ENCODE measurements around the gene MOB2. TPM values are rescaled to one million over a fixed set of nuclear protein-coding genes. Genes with fewer than 3 reads are reported as not detected.

MOB2 gene
- total RNA-seq, 2 donors from 2014 or later = 11.4 to 31.3 TPM

- intact Hi-C loops (cut with DNase I) = no loop called here
- DNase-seq (no peak), ATAC-seq (no peak)
- Histone ChIP-seq H3K4me1 (no peaks in the 10 kb centered on the region), H3K9me3 (no peaks in the 10 kb centered on the region), H3K36me3 (replicated peaks in 1 of 2; ENCODE audit: insufficient read depth in 1 of 2, low read depth in 2 of 2) (peaks cover 0 to 2% of the 10 kb centered on the region in 2 donors), H3K4me3 (no peak overlapping the region), H3K27ac (no peak overlapping the region), H3K27me3 (peaks cover 0 to 4% of the 10 kb centered on the region in 2 donors)
- 65 to 90% methylated on average over 2 to 20 of the region's 24 CpGs for WGBS, 2 donors
- TF ChIP-seq CTCF (IDR thresholded peaks at IDR 0.05) (no peak), POLR2A (IDR thresholded peaks at IDR 0.05) (no peak)
These were observed 37.7 kb downstream of the MOB2 start for GRCh38 chr11:1448882-1449281.

GRCh38 chr11:1447845-1448825 is 38.4 kb downstream of the MOB2 start:
- peaks cover 0 to 3% of the 10 kb centered on the region in 2 donors for H3K36me3 ChIP-seq (replicated peaks in 1 of 2; ENCODE audit: insufficient read depth in 1 of 2, low read depth in 2 of 2)
- H3K27ac ChIP-seq = no peak overlapping the region
- no peak overlapping the region for H3K4me3 ChIP-seq
- no peak for TF ChIP-seq POLR2A (IDR thresholded peaks at IDR 0.05)
- 84 to 93% methylated on average over 8 to 42 of the region's 49 CpGs for WGBS, 2 donors
- H3K9me3 ChIP-seq = no peaks in the 10 kb centered on the region
- H3K4me1 ChIP-seq = no peaks in the 10 kb centered on the region
- intact Hi-C loops (cut with DNase I) = no loop called here
- ATAC-seq (no peak), DNase-seq (no peak)
- H3K27me3 ChIP-seq = peaks cover 0 to 4% of the 10 kb centered on the region in 2 donors

- Histone ChIP-seq H3K36me3 (replicated peaks in 1 of 2; ENCODE audit: insufficient read depth in 1 of 2, low read depth in 2 of 2) (peaks cover 0 to 6% of the 10 kb centered on the region in 2 donors), H3K4me1 (no peaks in the 10 kb centered on the region), H3K27ac (no peak overlapping the region), H3K9me3 (no peaks in the 10 kb centered on the region), H3K4me3 (no peak overlapping the region), H3K27me3 (peaks cover 0 to 4% of the 10 kb centered on the region in 2 donors)
- WGBS, 2 donors = 75% methylated on average over 8 of the region's 9 CpGs; no CpG with 5 or more reads in 1 of the 2 donors
- no peak for DNase-seq
- no peak for ATAC-seq
- no peak for TF ChIP-seq POLR2A (IDR thresholded peaks at IDR 0.05)
- intact Hi-C loops (cut with DNase I) = no loop called here
These were observed 40.0 kb downstream of the MOB2 start for GRCh38 chr11:1446623-1447022.

- H3K4me3 ChIP-seq = no peak overlapping the region
- H3K4me1 ChIP-seq = no peaks in the 10 kb centered on the region
- no peaks in the 10 kb centered on the region for H3K9me3 ChIP-seq
- peak in 1 of 4 donors; percentile 51 for DNase-seq
- TF ChIP-seq POLR2A (IDR thresholded peaks at IDR 0.05) = no peak
- TF ChIP-seq CTCF (IDR thresholded peaks at IDR 0.05) = no peak
- 89% methylated on average over 28 of the region's 30 CpGs; no CpG with 5 or more reads in 1 of the 2 donors for WGBS, 2 donors
- H3K36me3 ChIP-seq (replicated peaks in 1 of 2; ENCODE audit: insufficient read depth in 1 of 2, low read depth in 2 of 2) = peaks cover 0 to 4% of the 10 kb centered on the region in 2 donors
- H3K27ac ChIP-seq = no peak overlapping the region
- intact Hi-C loops (cut with DNase I) = no loop called here
- peak; percentile 46 for ATAC-seq
- peaks cover 0 to 4% of the 10 kb centered on the region in 2 donors for H3K27me3 ChIP-seq
These were observed 40.7 kb downstream of the MOB2 start for GRCh38 chr11:1445741-1446445.

GRCh38 chr11:1444823-1445422 is 41.7 kb downstream of the MOB2 start:
- intact Hi-C loops (cut with DNase I) = no loop called here
- Histone ChIP-seq H3K27me3 (peaks cover 0 to 4% of the 10 kb centered on the region in 2 donors), H3K9me3 (no peaks in the 10 kb centered on the region), H3K36me3 (replicated peaks in 1 of 2; ENCODE audit: insufficient read depth in 1 of 2, low read depth in 2 of 2) (peaks cover 0 to 4% of the 10 kb centered on the region in 2 donors), H3K27ac (no peak overlapping the region), H3K4me3 (no peak overlapping the region), H3K4me1 (no peaks in the 10 kb centered on the region)
- no peak for TF ChIP-seq CTCF (IDR thresholded peaks at IDR 0.05)
- no peak for TF ChIP-seq POLR2A (IDR thresholded peaks at IDR 0.05)
- ATAC-seq (no peak), DNase-seq (no peak)
- 81 to 89% methylated on average over 13 to 32 of the region's 32 CpGs for WGBS, 2 donors

Measured in body of pancreas (tissue), 4 donors.